Suprapubic skin (tissue), 4 donors: ENCODE results near the gene SIX4. TPM values are rescaled to one million over a fixed set of nuclear protein-coding genes. Genes with fewer than 3 reads are reported as not detected.

Experiments
- DNase-seq, 2 donors: peaks; one replicate each; pipeline ENCODE4 v3.0.0-alpha.2; 2019; ENCODE audit warnings: low spot score in 2 of 2
- H3K27ac ChIP-seq: fragments of 200-600 bp; sonication (generic); one replicate; pipeline ENCODE4 v1.5.1; 2019
- H3K27me3 ChIP-seq: fragments of 200-600 bp; sonication (generic); one replicate; pipeline ENCODE4 v1.5.1; 2019
- H3K36me3 ChIP-seq: fragments of 200-600 bp; sonication (generic); one replicate; pipeline ENCODE4 v1.5.1; 2019
- H3K4me1 ChIP-seq: fragments of 200-600 bp; sonication (generic); one replicate; pipeline ENCODE4 v1.5.1; 2019
- H3K4me3 ChIP-seq: fragments of 200-600 bp; sonication (generic); one replicate; pipeline ENCODE4 v1.5.1; 2019; ENCODE audit warnings: mild to moderate bottlenecking
- H3K9me3 ChIP-seq: fragments of 200-600 bp; sonication (generic); one replicate; pipeline ENCODE4 v1.5.1; 2019
- CTCF ChIP-seq, 2 donors: fragments of 200-600 bp in 1 of 2; fragments of 450-650 bp in 1 of 2; sonication (generic) in 1 of 2; IDR thresholded peaks; one replicate each; pipeline ENCODE4 v1.5.1; 2016 to 2019; ENCODE audit warnings: antibody characterized with exemption in 2 of 2, mild to moderate bottlenecking in 1 of 2, moderate library complexity in 1 of 2
- EP300 ChIP-seq: sonication (generic); formaldehyde crosslinking; IDR thresholded peaks from one replicate; pipeline ENCODE4 v1.6.1; 2017; ENCODE audit warnings: antibody characterized with exemption
- POLR2A ChIP-seq, 2 donors: fragments of 450-650 bp; IDR thresholded peaks; one replicate each; pipeline ENCODE4 v1.6.1; 2017; ENCODE audit warnings: antibody characterized with exemption in 2 of 2, mild to moderate bottlenecking in 2 of 2, moderate library complexity in 2 of 2
- POLR2AphosphoS5 ChIP-seq, 3 donors: sonication (generic); formaldehyde crosslinking; IDR thresholded peaks; one replicate each; pipeline ENCODE4 v1.6.1; 2017; ENCODE audit warnings: antibody characterized with exemption in 3 of 3
- WGBS: methylation state at CpG from one replicate; pipeline ENCODE4 v1.1.5; 2018; 5-methylcytosine and 5-hydroxymethylcytosine counted together
- total RNA-seq, 4 donors: library from RNA; depleted of rRNA; stranded (reverse); fragments of >200 nt; gene quantifications; one replicate each; pipeline ENCODE4 v1.1.0, GENCODE V29; 2016

SIX4 gene
- total RNA-seq, 4 donors from 2014 or later: 0.60 to 1.2 (median 0.75) TPM

GRCh38 chr14:60684203-60684602, 39.9 kb downstream of the SIX4 start:
- Histone ChIP-seq H3K9me3 (peaks cover 6% of the 10 kb centered on the region), H3K27me3 (no peaks in the 10 kb centered on the region), H3K27ac (no peak overlapping the region), H3K4me3 (no peak overlapping the region), H3K4me1 (no peaks in the 10 kb centered on the region), H3K36me3 (no peaks in the 10 kb centered on the region)
- WGBS: 56% methylated on average over 2 of the region's 2 CpGs
- no peak for DNase-seq
- no peak for TF ChIP-seq CTCF (IDR thresholded peaks at IDR 0.05)
- no peak for TF ChIP-seq POLR2AphosphoS5 (IDR thresholded peaks at IDR 0.05)
- TF ChIP-seq EP300: no peak
- TF ChIP-seq POLR2A (IDR thresholded peaks at IDR 0.05): no peak

DNA sequence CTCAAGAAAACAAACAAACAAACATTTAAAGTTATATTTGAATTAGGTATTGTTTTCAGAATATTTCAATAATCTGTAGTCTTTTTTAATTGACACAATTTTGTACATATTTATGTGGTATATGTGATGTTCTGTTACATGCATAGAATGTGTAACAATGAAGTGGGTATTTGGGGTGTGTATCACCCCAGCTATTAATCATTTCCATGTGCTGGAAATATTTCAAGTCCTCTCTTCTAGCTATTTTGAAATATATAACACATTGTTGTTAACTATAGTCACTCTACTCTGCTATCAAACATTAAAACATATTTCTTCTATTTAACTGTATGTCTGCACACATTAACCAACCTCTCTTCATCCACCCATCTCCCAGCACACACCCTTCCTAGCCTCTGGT, 42.9 kb downstream of the SIX4 start:
- TF ChIP-seq POLR2A (IDR thresholded peaks at IDR 0.05): no peak
- no peak for TF ChIP-seq CTCF (IDR thresholded peaks at IDR 0.05)
- no peak for TF ChIP-seq EP300
- TF ChIP-seq POLR2AphosphoS5 (IDR thresholded peaks at IDR 0.05): no peak
- no peak for DNase-seq
- H3K27ac ChIP-seq: no peak overlapping the region
- H3K4me3 ChIP-seq: no peak overlapping the region
- no peaks in the 10 kb centered on the region for H3K36me3 ChIP-seq
- H3K27me3 ChIP-seq: no peaks in the 10 kb centered on the region
- peaks cover 6% of the 10 kb centered on the region for H3K9me3 ChIP-seq
- no peaks in the 10 kb centered on the region for H3K4me1 ChIP-seq

DNA sequence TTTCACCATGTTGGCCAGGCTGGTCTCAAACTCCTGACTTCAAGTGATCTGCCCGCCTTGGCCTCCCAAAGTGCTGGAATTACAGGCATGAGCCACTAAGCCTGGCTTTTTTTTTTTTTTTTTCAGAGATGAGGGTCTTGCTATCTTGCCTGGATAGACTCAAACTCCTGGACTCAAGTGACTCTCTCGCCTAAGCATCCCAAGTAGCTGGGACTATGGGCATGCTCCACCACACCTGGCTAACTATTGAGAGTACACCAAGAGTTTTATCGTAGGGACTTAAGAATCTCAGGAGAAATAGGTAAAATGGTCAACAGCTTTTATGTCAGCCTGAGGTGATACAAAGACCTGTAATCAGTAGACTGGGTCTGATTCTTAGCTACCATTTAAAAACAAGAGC, 43.6 kb downstream of the SIX4 start:
- no peaks in the 10 kb centered on the region for H3K27me3 ChIP-seq
- H3K27ac ChIP-seq: no peak overlapping the region
- no peaks in the 10 kb centered on the region for H3K4me1 ChIP-seq
- peaks cover 6% of the 10 kb centered on the region for H3K9me3 ChIP-seq
- WGBS: 89% methylated on average over 3 of the region's 3 CpGs
- no peak overlapping the region for H3K4me3 ChIP-seq
- TF ChIP-seq POLR2AphosphoS5 (IDR thresholded peaks at IDR 0.05): no peak
- TF ChIP-seq CTCF (IDR thresholded peaks at IDR 0.05): no peak
- no peak for TF ChIP-seq EP300
- TF ChIP-seq POLR2A (IDR thresholded peaks at IDR 0.05): no peak
- H3K36me3 ChIP-seq: no peaks in the 10 kb centered on the region
- DNase-seq: no peak

- Histone ChIP-seq H3K4me3 (no peak overlapping the region), H3K36me3 (no peaks in the 10 kb centered on the region), H3K9me3 (peaks cover 6% of the 10 kb centered on the region), H3K27ac (no peak overlapping the region), H3K4me1 (no peaks in the 10 kb centered on the region), H3K27me3 (no peaks in the 10 kb centered on the region)
- 72% methylated on average over 4 of the region's 4 CpGs for WGBS
- no peak for TF ChIP-seq POLR2AphosphoS5 (IDR thresholded peaks at IDR 0.05)
- no peak for TF ChIP-seq POLR2A (IDR thresholded peaks at IDR 0.05)
- TF ChIP-seq EP300: no peak
- no peak for TF ChIP-seq CTCF (IDR thresholded peaks at IDR 0.05)
- no peak for DNase-seq
Measured at GRCh38 chr14:60679566-60680258, 44.4 kb downstream of the SIX4 start.

GRCh38 chr14:60677701-60678100, 46.5 kb downstream of the SIX4 start:
- Histone ChIP-seq H3K4me1 (no peaks in the 10 kb centered on the region), H3K4me3 (no peak overlapping the region), H3K9me3 (no peaks in the 10 kb centered on the region), H3K36me3 (no peaks in the 10 kb centered on the region), H3K27ac (no peak overlapping the region), H3K27me3 (no peaks in the 10 kb centered on the region)
- TF ChIP-seq POLR2A (IDR thresholded peaks at IDR 0.05) (no peak), POLR2AphosphoS5 (IDR thresholded peaks at IDR 0.05) (no peak), CTCF (IDR thresholded peaks at IDR 0.05) (no peak), EP300 (no peak)
- no peak for DNase-seq
